HG03097 (cell line): ENCODE data around the gene LCE7A.

Source experiments
- ATAC-seq: cut with Tn5 transposase; IDR thresholded peaks from one replicate; pipeline ENCODE4 v1.9.1; 2021; ENCODE audit not compliant: unreplicated experiment, low FRiP score

Gene LCE7A

GRCh38 chr1:152879559-152880198, 19.9 kb downstream of the LCE7A start:
- ATAC-seq, result no peak

GRCh38 chr1:152880316-152880715, 20.5 kb downstream of the LCE7A start:
- no peak for ATAC-seq

- no peak for ATAC-seq
Measured at GRCh38 chr1:152880907-152881306, 21.1 kb downstream of the LCE7A start.

- ATAC-seq, result no peak
Measured at GRCh38 chr1:152884085-152884484, 24.3 kb downstream of the LCE7A start.

GRCh38 chr1:152884506-152884905, 24.7 kb downstream of the LCE7A start:
- no peak for ATAC-seq

GRCh38 chr1:152884966-152885624, 25.3 kb downstream of the LCE7A start:
- no peak for ATAC-seq

- no peak for ATAC-seq
Measured at GRCh38 chr1:152886085-152886484, 26.3 kb downstream of the LCE7A start.

GRCh38 chr1:152886758-152887409, 27.1 kb downstream of the LCE7A start:
- no peak for ATAC-seq

- no peak for ATAC-seq
Measured at GRCh38 chr1:152888126-152888525, 28.3 kb downstream of the LCE7A start.

GRCh38 chr1:152899027-152899426, 39.2 kb downstream of the LCE7A start:
- no peak for ATAC-seq

GRCh38 chr1:152899883-152900282, 40.1 kb downstream of the LCE7A start:
- no peak for ATAC-seq

GRCh38 chr1:152901631-152902030, 41.8 kb downstream of the LCE7A start:
- no peak for ATAC-seq

GRCh38 chr1:152902636-152903035, 42.8 kb downstream of the LCE7A start:
- no peak for ATAC-seq

- ATAC-seq, result no peak
Measured at GRCh38 chr1:152904688-152905440, 45.1 kb downstream of the LCE7A start.

- ATAC-seq, result no peak
Measured at GRCh38 chr1:152906023-152906565, 46.3 kb downstream of the LCE7A start.

- ATAC-seq, result no peak
Measured at GRCh38 chr1:152907686-152908601, 48.1 kb downstream of the LCE7A start, which contains the start of gene IVL. IVL (plus strand) TSS chr1:152908546; CDS start chr1:152909798, 1,252 bp downstream.

GRCh38 chr1:152909206-152909605, 49.4 kb downstream of the LCE7A start:
- ATAC-seq, result no peak
